ENCODE results near the gene FTCD. TPM values are rescaled to one million over a fixed set of nuclear protein-coding genes. Genes with fewer than 3 reads are reported as not detected.
A peak's percentile ranks its signal among the peaks of the same experiment; 100 is the strongest.

FTCD gene
- total and polyA plus RNA-seq, 9 of the 15 experiments (the other 6 are each of a cell fraction or from before 2014, with no cell fraction given), result 0.11 to 1.6 (median 0.67) TPM; not detected in 5

- TF ChIP-seq THRA (IDR thresholded peaks at IDR 0.05), result no peak
- TF ChIP-seq RBM17 (IDR thresholded peaks at IDR 0.05; ENCODE audit: borderline replicate concordance, low read depth, low read length), result no peak
- TF ChIP-seq HCFC1 (IDR thresholded peaks at IDR 0.05; ENCODE audit: low read depth, low read length), result no peak
- TF ChIP-seq STAT5B (CRISPR knock-in tag; IDR thresholded peaks at IDR 0.05), result no peak
- no peak for TF ChIP-seq UBTF (IDR thresholded peaks at IDR 0.05; ENCODE audit: borderline replicate concordance in 1 of 2, low read depth in 2 of 2, low read length in 2 of 2)
- TF ChIP-seq, protein P1, sequence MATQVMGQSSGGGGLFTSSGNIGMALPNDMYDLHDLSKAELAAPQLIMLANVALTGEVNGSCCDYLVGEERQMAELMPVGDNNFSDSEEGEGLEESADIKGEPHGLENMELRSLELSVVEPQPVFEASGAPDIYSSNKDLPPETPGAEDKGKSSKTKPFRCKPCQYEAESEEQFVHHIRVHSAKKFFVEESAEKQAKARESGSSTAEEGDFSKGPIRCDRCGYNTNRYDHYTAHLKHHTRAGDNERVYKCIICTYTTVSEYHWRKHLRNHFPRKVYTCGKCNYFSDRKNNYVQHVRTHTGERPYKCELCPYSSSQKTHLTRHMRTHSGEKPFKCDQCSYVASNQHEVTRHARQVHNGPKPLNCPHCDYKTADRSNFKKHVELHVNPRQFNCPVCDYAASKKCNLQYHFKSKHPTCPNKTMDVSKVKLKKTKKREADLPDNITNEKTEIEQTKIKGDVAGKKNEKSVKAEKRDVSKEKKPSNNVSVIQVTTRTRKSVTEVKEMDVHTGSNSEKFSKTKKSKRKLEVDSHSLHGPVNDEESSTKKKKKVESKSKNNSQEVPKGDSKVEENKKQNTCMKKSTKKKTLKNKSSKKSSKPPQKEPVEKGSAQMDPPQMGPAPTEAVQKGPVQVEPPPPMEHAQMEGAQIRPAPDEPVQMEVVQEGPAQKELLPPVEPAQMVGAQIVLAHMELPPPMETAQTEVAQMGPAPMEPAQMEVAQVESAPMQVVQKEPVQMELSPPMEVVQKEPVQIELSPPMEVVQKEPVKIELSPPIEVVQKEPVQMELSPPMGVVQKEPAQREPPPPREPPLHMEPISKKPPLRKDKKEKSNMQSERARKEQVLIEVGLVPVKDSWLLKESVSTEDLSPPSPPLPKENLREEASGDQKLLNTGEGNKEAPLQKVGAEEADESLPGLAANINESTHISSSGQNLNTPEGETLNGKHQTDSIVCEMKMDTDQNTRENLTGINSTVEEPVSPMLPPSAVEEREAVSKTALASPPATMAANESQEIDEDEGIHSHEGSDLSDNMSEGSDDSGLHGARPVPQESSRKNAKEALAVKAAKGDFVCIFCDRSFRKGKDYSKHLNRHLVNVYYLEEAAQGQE (IDR thresholded peaks at IDR 0.05; ENCODE audit: borderline replicate concordance), result no peak
- TF ChIP-seq, protein P1 (CRISPR knock-in tag; IDR thresholded peaks at IDR 0.05; ENCODE audit: low read depth), result 0 out of 2 replicates have a peak, but pooled peaks have one; percentile 29
- TF ChIP-seq HDAC8 (tag; IDR thresholded peaks at IDR 0.05), result no peak
- no peak for TF ChIP-seq MBD2 (IDR thresholded peaks at IDR 0.05; ENCODE audit: borderline replicate concordance, low read depth)
- no peak for TF ChIP-seq MCM7 (IDR thresholded peaks at IDR 0.05)
- TF ChIP-seq ARHGAP35 (IDR thresholded peaks at IDR 0.05; ENCODE audit: partially characterized antibody), result no peak
- TF ChIP-seq, protein P2, sequence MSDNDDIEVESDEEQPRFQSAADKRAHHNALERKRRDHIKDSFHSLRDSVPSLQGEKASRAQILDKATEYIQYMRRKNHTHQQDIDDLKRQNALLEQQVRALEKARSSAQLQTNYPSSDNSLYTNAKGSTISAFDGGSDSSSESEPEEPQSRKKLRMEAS (CRISPR knock-in tag; IDR thresholded peaks at IDR 0.05), result peak; percentile 46
- no peak for TF ChIP-seq ZNF764 (CRISPR knock-in tag; IDR thresholded peaks at IDR 0.05; ENCODE audit: low read depth)
- TF ChIP-seq SMC3 (conservative IDR thresholded peaks at IDR 0.05; ENCODE audit: insufficient read depth, low read depth, low read length), result no peak
- no peak for TF ChIP-seq ZNF431 (CRISPR knock-in tag; IDR thresholded peaks at IDR 0.05)
- peak; percentile 34 for TF ChIP-seq CHD4 (IDR thresholded peaks at IDR 0.05; ENCODE audit: insufficient read depth, insufficient replicate concordance, low read depth, low read length, poor library complexity, severe bottlenecking)
Measured at GRCh38 chr21:46183910-46184624, 28.7 kb upstream of the FTCD start, which contains the start of gene SPATC1L (continued).
